NCI-H1105 treated with DMSO at 0.1 percent for 48 hours (cell line): ENCODE data around the gene SUMO3.

Experiments used
- DNase-seq: peaks from one replicate; lab custom pipeline; 2025; lab: John Stamatoyannopoulos, UW

SUMO3 gene

GRCh38 chr21:44817914-44818639 is at the start of gene SUMO3:
Gene SUMO3, minus strand, starts transcription at chr21:44818062. Its CDS starts 94 bp downstream, at chr21:44817968.
- peak; percentile 55 for DNase-seq

- no peak for DNase-seq
Observed at GRCh38 chr21:44867464-44867863, 49.6 kb upstream of the SUMO3 start.

GRCh38 chr21:44866780-44867179 is 48.9 kb upstream of the SUMO3 start:
- DNase-seq, result no peak

GRCh38 chr21:44865561-44866280 is 47.9 kb upstream of the SUMO3 start:
- no peak for DNase-seq

- DNase-seq, result no peak
Observed at GRCh38 chr21:44862869-44863685, 45.2 kb upstream of the SUMO3 start.

- no peak for DNase-seq
Observed at GRCh38 chr21:44858791-44859190, 40.9 kb upstream of the SUMO3 start.

- no peak for DNase-seq
Observed at GRCh38 chr21:44858291-44858690, 40.4 kb upstream of the SUMO3 start.

GRCh38 chr21:44857127-44857892 is 39.4 kb upstream of the SUMO3 start:
- DNase-seq, result no peak

GRCh38 chr21:44856131-44856530 is 38.3 kb upstream of the SUMO3 start:
- DNase-seq, result no peak

GRCh38 chr21:44855572-44855971 is 37.7 kb upstream of the SUMO3 start:
- DNase-seq, result no peak

- no peak for DNase-seq
Observed at GRCh38 chr21:44854664-44855446, 37.0 kb upstream of the SUMO3 start.

GRCh38 chr21:44854391-44854663 is 36.5 kb upstream of the SUMO3 start:
- no peak for DNase-seq

- DNase-seq, result no peak
Observed at GRCh38 chr21:44853601-44854390, 35.9 kb upstream of the SUMO3 start.

- no peak for DNase-seq
Observed at GRCh38 chr21:44850905-44851657, 33.2 kb upstream of the SUMO3 start.

- no peak for DNase-seq
Observed at GRCh38 chr21:44850208-44850800, 32.4 kb upstream of the SUMO3 start.

- DNase-seq, result no peak
Observed at GRCh38 chr21:44849616-44850130, 31.8 kb upstream of the SUMO3 start.

GRCh38 chr21:44848821-44849521 is 31.1 kb upstream of the SUMO3 start:
- DNase-seq, result no peak

- no peak for DNase-seq
Observed at GRCh38 chr21:44847261-44848056, 29.6 kb upstream of the SUMO3 start.
